HepG2 (cell line): ENCODE measurements around the gene CPSF4. TPM values are rescaled to one million over a fixed set of nuclear protein-coding genes. Genes with fewer than 3 reads are reported as not detected.

ENCODE experiments used
- ARNTL ChIP-seq: sonication (generic); formaldehyde crosslinking; IDR thresholded peaks from 2 replicates; pipeline ENCODE4 v1.4.0; 2020; ENCODE audit warnings: mild to moderate bottlenecking, missing genetic modification reagents
- ATF4 ChIP-seq, 2 experiments: fragments of 450-650 bp in 1 of 2; sonication (generic) in 1 of 2; formaldehyde crosslinking; IDR thresholded peaks; 2 replicates each; pipeline versions ENCODE4 v1.5.0 to v1.8.0; 2020 to 2022; ENCODE audit warnings: mild to moderate bottlenecking in 1 of 2, missing genetic modification reagents in 1 of 2
- BCL3 ChIP-seq: sonication (generic); formaldehyde crosslinking; IDR thresholded peaks from 2 replicates; pipeline ENCODE4 v1.5.1; 2020; ENCODE audit warnings: mild to moderate bottlenecking, missing genetic modification reagents, moderate library complexity
- ELK4 ChIP-seq: sonication (generic); formaldehyde crosslinking; IDR thresholded peaks from 2 replicates; pipeline ENCODE4 v1.9.0; 2021; ENCODE audit warnings: missing genetic modification reagents, borderline replicate concordance
- FOSL1 ChIP-seq: sonication (generic); formaldehyde crosslinking; IDR thresholded peaks from 2 replicates; pipeline ENCODE4 v1.9.0; 2021; ENCODE audit warnings: missing genetic modification reagents, borderline replicate concordance
- KLF13 ChIP-seq: sonication (generic); formaldehyde crosslinking; IDR thresholded peaks from 2 replicates; pipeline ENCODE4 v1.4.0; 2020; ENCODE audit warnings: mild to moderate bottlenecking, missing genetic modification reagents
- LRRFIP1 ChIP-seq: sonication (generic); formaldehyde crosslinking; conservative IDR thresholded peaks from 2 replicates; pipeline ENCODE4 v1.4.0; 2020; ENCODE audit warnings: missing genetic modification reagents
- PITX1 ChIP-seq: sonication (generic); formaldehyde crosslinking; IDR thresholded peaks from 2 replicates; pipeline ENCODE4 v1.5.1; 2020; ENCODE audit warnings: mild to moderate bottlenecking, missing genetic modification reagents
- TAF15 ChIP-seq: fragments of 200-400 bp; formaldehyde crosslinking; IDR thresholded peaks from one replicate; pipeline ENCODE4 v1.6.1; 2018; ENCODE audit warnings: mild to moderate bottlenecking, low read depth, low read length; ENCODE audit not compliant: poor library complexity, severe bottlenecking
- UBTF ChIP-seq: sonication (generic); formaldehyde crosslinking; IDR thresholded peaks from 2 replicates; pipeline ENCODE4 v1.4.0; 2020; ENCODE audit warnings: mild to moderate bottlenecking, missing genetic modification reagents
- YEATS2 ChIP-seq: sonication (generic); formaldehyde crosslinking; IDR thresholded peaks from 2 replicates; pipeline ENCODE4 v1.4.0; 2020; ENCODE audit warnings: missing genetic modification reagents, borderline replicate concordance
- ZFP90 ChIP-seq: sonication (generic); formaldehyde crosslinking; IDR thresholded peaks from 2 replicates; pipeline ENCODE4 v1.8.0; 2022; ENCODE audit warnings: missing genetic modification reagents, mild to moderate bottlenecking, inconsistent platforms, borderline replicate concordance
- ZNF207 ChIP-seq: fragments of 450-650 bp; IDR thresholded peaks from 2 replicates; pipeline ENCODE4 v1.6.1; 2016; ENCODE audit warnings: antibody characterized with exemption, borderline replicate concordance
- ZNF232 ChIP-seq: sonication (generic); formaldehyde crosslinking; IDR thresholded peaks from 2 replicates; pipeline ENCODE4 v1.4.0; 2020; ENCODE audit warnings: missing genetic modification reagents, borderline replicate concordance
- ZNF446 ChIP-seq: sonication (generic); formaldehyde crosslinking; IDR thresholded peaks from 2 replicates; pipeline ENCODE4 v1.5.0; 2020; ENCODE audit warnings: mild to moderate bottlenecking, missing genetic modification reagents
- ZNF549 ChIP-seq: sonication (generic); formaldehyde crosslinking; IDR thresholded peaks from 2 replicates; pipeline ENCODE4 v1.5.0; 2020; ENCODE audit warnings: missing genetic modification reagents
- ZNF605 ChIP-seq: sonication (generic); formaldehyde crosslinking; IDR thresholded peaks from 2 replicates; pipeline ENCODE4 v1.8.0; 2022; ENCODE audit warnings: mild to moderate bottlenecking, missing genetic modification reagents
- ZNF816 ChIP-seq: sonication (generic); formaldehyde crosslinking; IDR thresholded peaks from 2 replicates; pipeline ENCODE4 v1.8.0; 2022; ENCODE audit warnings: missing genetic modification reagents, mild to moderate bottlenecking, borderline replicate concordance
- ZSCAN20 ChIP-seq: sonication (generic); formaldehyde crosslinking; IDR thresholded peaks from 2 replicates; pipeline ENCODE4 v1.4.0; 2020; ENCODE audit warnings: missing genetic modification reagents, mild to moderate bottlenecking, borderline replicate concordance
- polyA plus RNA-seq, 8 experiments: library from polyadenylated mRNA; depleted of rRNA in 3 of 8; stranded (reverse) in 7 of 8; unstranded in 1 of 8; fragments of >200 nt; fragmentation: Illumina TruSeq in 4 of 8; extraction: Trizol in 4 of 8; gene quantifications; 2 replicates each; pipeline versions ENCODE4 v1.2.1 to v1.2.3, GENCODE V29; 2011 to 2016; ENCODE audit warnings: low read depth in 4 of 8, missing spikeins in 1 of 8, mixed read lengths in 1 of 8; ENCODE audit not compliant: insufficient read depth in 1 of 8
- total RNA-seq, 5 experiments: library from RNA; depleted of rRNA; stranded (reverse); fragments of >200 nt; fragmentation: Illumina TruSeq; extraction: Trizol; gene quantifications; 2 replicates each; pipeline ENCODE4 v1.2.3, GENCODE V29; 2016; ENCODE audit warnings: low read depth in 1 of 5

The CPSF4 gene
- total and polyA plus RNA-seq, 2 of the 13 experiments (the other 11 are each of a cell fraction or from before 2014, with no cell fraction given): 34.1 to 49.6 TPM

GRCh38 chr7:99408379-99409191 lies 30.2 kb upstream of the CPSF4 start, which contains the start of the genes BUD31 and PDAP1 (continued):
- 0 out of 2 replicates have a peak, but pooled peaks have one; percentile 36 for TF ChIP-seq UBTF
- peak; percentile 96 to 100 for TF ChIP-seq ATF4 (CRISPR knock-in tag; IDR thresholded peaks at IDR 0.05)
- peak; percentile 93 for TF ChIP-seq ZNF605 (CRISPR knock-in tag)
- TF ChIP-seq ZNF446: no peak
- no peak for TF ChIP-seq TAF15
- TF ChIP-seq ZNF232: peak; percentile 21; the same call in 1 of the 2 replicates
- TF ChIP-seq ZSCAN20 (CRISPR knock-in tag): no peak
- no peak for TF ChIP-seq LRRFIP1 (CRISPR knock-in tag)
- TF ChIP-seq PITX1 (CRISPR knock-in tag): peak; percentile 29; the same call in 1 of the 2 replicates
- TF ChIP-seq ZNF207: no peak
- peak; percentile 77 for TF ChIP-seq BCL3 (CRISPR knock-in tag)
- TF ChIP-seq ELK4 (CRISPR knock-in tag): no peak
- TF ChIP-seq FOSL1: no peak
- TF ChIP-seq ARNTL (CRISPR knock-in tag): no peak; the same call in 1 of the 2 replicates
- no peak for TF ChIP-seq ZNF816
- no peak; the same call in 1 of the 2 replicates for TF ChIP-seq KLF13 (CRISPR knock-in tag)
- TF ChIP-seq YEATS2 (CRISPR knock-in tag): peak; percentile 97
- 0 out of 2 replicates have a peak, but pooled peaks have one; percentile 64 for TF ChIP-seq ZNF549
- TF ChIP-seq ZFP90 (CRISPR knock-in tag): no peak; the same call in 1 of the 2 replicates
